H1 (cell line): ENCODE measurements around the gene SLC26A8. TPM values are rescaled to one million over a fixed set of nuclear protein-coding genes. Genes with fewer than 3 reads are reported as not detected.

ENCODE experiments used
- CHD7 ChIP-seq: fragments of 300-600 bp; sonication (generic); IDR thresholded peaks from 2 replicates; pipeline ENCODE4 v1.7.1; 2012; ENCODE audit warnings: low read length, moderate library complexity, mild to moderate bottlenecking, inconsistent platforms; ENCODE audit not compliant: insufficient replicate concordance
- CTBP2 ChIP-seq: IDR thresholded peaks from 2 replicates; pipeline ENCODE4 v1.7.0; 2011; ENCODE audit warnings: borderline replicate concordance, mild to moderate bottlenecking, moderate library complexity, mixed read lengths, low read length; ENCODE audit not compliant: insufficient read depth, insufficient read length
- EZH2 ChIP-seq: fragments of 200-600 bp; sonication (generic); IDR thresholded peaks from 2 replicates; pipeline ENCODE4 v1.7.1; 2012; ENCODE audit warnings: low read depth, mild to moderate bottlenecking, moderate library complexity, low read length, inconsistent platforms; ENCODE audit not compliant: severe bottlenecking
- HDAC6 ChIP-seq: IDR thresholded peaks from one replicate; pipeline ENCODE4 v1.7.1; 2012; ENCODE audit warnings: low read depth, mild to moderate bottlenecking, inconsistent platforms, low read length, moderate library complexity
- POLR2A ChIP-seq, 2 experiments: IDR thresholded peaks; 1 replicate in 1 of 2; 2 replicates in 1 of 2; pipeline ENCODE4 v1.6.1; 2011; ENCODE audit warnings: low read depth in 2 of 2, low read length in 2 of 2, mild to moderate bottlenecking in 2 of 2; ENCODE audit errors: control extremely low read depth in 1 of 2
- POU5F1 ChIP-seq: IDR thresholded peaks from 2 replicates; pipeline ENCODE4 v1.6.1; 2011; ENCODE audit warnings: low read depth, mild to moderate bottlenecking, low read length, moderate library complexity
- RNF2 ChIP-seq: fragments of 200-900, 300-1000 bp; sonication (generic); IDR thresholded peaks from 2 replicates; pipeline ENCODE4 v1.7.1; 2016; ENCODE audit warnings: borderline replicate concordance, low read depth, mild to moderate bottlenecking, antibody characterized with exemption, low read length; ENCODE audit not compliant: poor library complexity, severe bottlenecking; ENCODE audit errors: missing control alignments
- SIN3A ChIP-seq, 2 experiments: IDR thresholded peaks in 1 of 2; conservative IDR thresholded peaks in 1 of 2; 2 replicates each; pipeline ENCODE4 v1.6.1; 2011 to 2012; ENCODE audit warnings: low read length in 2 of 2, improper control_type of control experiment in 1 of 2, low read depth in 1 of 2, mild to moderate bottlenecking in 1 of 2
- SP4 ChIP-seq: IDR thresholded peaks from 2 replicates; pipeline ENCODE4 v1.6.1; 2012; ENCODE audit warnings: low read length, inconsistent platforms
- TAF1 ChIP-seq: IDR thresholded peaks from 2 replicates; pipeline ENCODE4 v1.6.1; 2011; ENCODE audit warnings: mild to moderate bottlenecking, low read depth, low read length
- TCF12 ChIP-seq: IDR thresholded peaks from 2 replicates; pipeline ENCODE4 v1.6.1; 2011; ENCODE audit warnings: low read depth, mild to moderate bottlenecking, low read length
- polyA plus RNA-seq, 7 experiments: library from polyadenylated mRNA; depleted of rRNA in 3 of 7; stranded (reverse) in 5 of 7; unstranded in 2 of 7; fragments of >200 nt in 5 of 7; fragments of 200-250 nt in 2 of 7; gene quantifications; 1 replicate in 5 of 7; 2 replicates in 1 of 7; 4 replicates in 1 of 7; pipeline versions ENCODE4 v1.2.1 to v1.2.3, GENCODE V29; 2011 to 2013; ENCODE audit warnings: missing spikeins in 2 of 7, mixed read lengths in 2 of 7
- total RNA-seq: library from RNA; stranded (reverse); fragmentation: NEBNext Ultra II Directional; extraction: Animal tissue kit (Norgen Biotek cat#: 25700); gene quantifications from 2 replicates; pipeline ENCODE4 v1.2.1, GENCODE V29; 2021

SLC26A8 gene
- total and polyA plus RNA-seq, 2 of the 8 experiments (the other 6 are each of a cell fraction or from before 2014, with no cell fraction given): 0.56 to 0.57 TPM

- TF ChIP-seq CHD7 (no peak), TAF1 (no peak), POLR2A (IDR thresholded peaks at IDR 0.05; ENCODE audit: control extremely low read depth in 1 of 2, low read depth in 2 of 2, low read length in 2 of 2) (no peak), HDAC6 (no peak), POU5F1 (no peak), SP4 (no peak), RNF2 (no peak), EZH2 (no peak), CTBP2 (no peak), SIN3A (conservative IDR thresholded peaks at IDR 0.05 in 1 of 2, IDR thresholded peaks at IDR 0.05 in 1 of 2; ENCODE audit: low read depth in 1 of 2, low read length in 2 of 2) (no peak), TCF12 (no peak)
These were observed 47.1 kb downstream of the SLC26A8 start (continued) for GRCh38 chr6:35977308-35977707.
